ENCODE results near the gene IHH. TPM values are rescaled to one million over a fixed set of nuclear protein-coding genes. Genes with fewer than 3 reads are reported as not detected.
A peak's percentile ranks its signal among the peaks of the same experiment; 100 is the strongest.

Gene IHH
- total RNA-seq, 1 experiment from 2014 or later, result 0.17 TPM

DNA sequence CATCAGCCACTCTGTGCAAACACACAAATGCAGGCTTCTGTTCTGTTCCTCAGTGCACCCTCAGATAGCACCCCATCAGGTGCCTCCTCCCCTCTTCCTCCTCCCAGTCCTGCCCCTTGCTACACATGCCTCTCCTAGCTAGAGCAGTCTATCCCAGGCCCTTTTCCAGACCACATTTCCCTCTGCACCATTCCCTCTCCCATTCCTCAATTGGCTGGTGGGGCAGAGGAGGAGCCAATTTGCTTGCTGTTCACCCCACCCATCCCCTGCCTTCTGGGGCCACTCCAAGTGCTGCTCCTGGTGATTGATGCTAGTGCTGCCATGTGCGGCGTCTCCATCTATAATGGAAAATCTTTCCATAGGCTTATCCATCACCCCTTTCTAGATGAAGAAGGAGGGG, 24.8 kb downstream of the IHH start:
- Histone ChIP-seq H3K27ac (ENCODE audit: low read depth, low read length) (no peak overlapping the region), H3K9ac (ENCODE audit: low read length) (no peak overlapping the region), H3K4me3 (replicated peaks in 1 of 2; ENCODE audit: low read depth in 1 of 2, low read length in 2 of 2) (no peak overlapping the region), H3K9me2 (ENCODE audit: insufficient read depth) (no peaks in the 10 kb centered on the region), H2AFZ (ENCODE audit: low read depth, low read length, poor library complexity, severe bottlenecking) (no peak overlapping the region), H3K79me2 (ENCODE audit: insufficient read depth, low read length) (no peaks in the 10 kb centered on the region), H3K27me3 (ENCODE audit: insufficient read depth, low read length) (peaks cover 32% of the 10 kb centered on the region), H3K36me3 (ENCODE audit: control insufficient read depth in 1 of 2, insufficient read depth in 2 of 2, low read length in 2 of 2) (no peaks in the 10 kb centered on the region), H3K9me3 (ENCODE audit: control insufficient read depth in 1 of 2, insufficient read depth in 1 of 2, low read depth in 1 of 2, low read length in 2 of 2) (no peaks in the 10 kb centered on the region), H3K4me2 (ENCODE audit: low read length) (no peak overlapping the region), H4K20me1 (ENCODE audit: insufficient read depth) (no peaks in the 10 kb centered on the region), H3K4me1 (ENCODE audit: control insufficient read depth in 1 of 2, insufficient read depth in 2 of 2, low read length in 2 of 2) (no peaks in the 10 kb centered on the region)
- BruUV-seq (replicated peaks), result no TSS peak
- intact Hi-C loops (cut with micrococcal nuclease), result no loop called here
- RAD21 ChIA-PET (ENCODE audit: low non-redundant PET in 1 of 2, low total read pairs in 2 of 2, uncharacterized antibody in 2 of 2, unreplicated experiment in 2 of 2), result no interaction called here
- CTCF ChIA-PET, result no interaction called here
- DNase-seq (ENCODE audit: low read depth, low spot score) (no peak), ATAC-seq (no peak)
- POLR2A ChIA-PET, result no interaction called here
- TF ChIP-seq TCF7L2 (IDR thresholded peaks at IDR 0.05; ENCODE audit: borderline replicate concordance, extremely low read depth, insufficient read depth, insufficient read length) (no peak), ELF1 (IDR thresholded peaks at IDR 0.05; ENCODE audit: borderline replicate concordance, low read depth) (no peak)

- Histone ChIP-seq H3K36me3 (ENCODE audit: control insufficient read depth in 1 of 2, insufficient read depth in 2 of 2, low read length in 2 of 2) (no peaks in the 10 kb centered on the region), H3K9ac (ENCODE audit: low read length) (no peak overlapping the region), H3K4me2 (ENCODE audit: low read length) (no peak overlapping the region), H3K9me2 (ENCODE audit: insufficient read depth) (no peaks in the 10 kb centered on the region), H3K4me1 (ENCODE audit: control insufficient read depth in 1 of 2, insufficient read depth in 2 of 2, low read length in 2 of 2) (no peaks in the 10 kb centered on the region; a peak in 1 of 4 replicates), H3K4me3 (replicated peaks in 1 of 2; ENCODE audit: low read depth in 1 of 2, low read length in 2 of 2) (no peak overlapping the region), H2AFZ (ENCODE audit: low read depth, low read length, poor library complexity, severe bottlenecking) (no peak overlapping the region), H3K79me2 (ENCODE audit: insufficient read depth, low read length) (no peaks in the 10 kb centered on the region), H3K27ac (ENCODE audit: low read depth, low read length) (no peak overlapping the region), H3K9me3 (ENCODE audit: control insufficient read depth in 1 of 2, insufficient read depth in 1 of 2, low read depth in 1 of 2, low read length in 2 of 2) (no peaks in the 10 kb centered on the region), H3K27me3 (ENCODE audit: insufficient read depth, low read length) (peaks cover 25% of the 10 kb centered on the region), H4K20me1 (ENCODE audit: insufficient read depth) (no peaks in the 10 kb centered on the region)
- ATAC-seq, result no peak
- intact Hi-C loops (cut with micrococcal nuclease), result no loop called here
- peak; percentile 23; the same call in 1 of the 2 replicates for TF ChIP-seq RAD21 (IDR thresholded peaks at IDR 0.05; ENCODE audit: low read depth)
- no peak for TF ChIP-seq FOSL1 (IDR thresholded peaks at IDR 0.05; ENCODE audit: low read depth)
- TF ChIP-seq, protein P1, sequence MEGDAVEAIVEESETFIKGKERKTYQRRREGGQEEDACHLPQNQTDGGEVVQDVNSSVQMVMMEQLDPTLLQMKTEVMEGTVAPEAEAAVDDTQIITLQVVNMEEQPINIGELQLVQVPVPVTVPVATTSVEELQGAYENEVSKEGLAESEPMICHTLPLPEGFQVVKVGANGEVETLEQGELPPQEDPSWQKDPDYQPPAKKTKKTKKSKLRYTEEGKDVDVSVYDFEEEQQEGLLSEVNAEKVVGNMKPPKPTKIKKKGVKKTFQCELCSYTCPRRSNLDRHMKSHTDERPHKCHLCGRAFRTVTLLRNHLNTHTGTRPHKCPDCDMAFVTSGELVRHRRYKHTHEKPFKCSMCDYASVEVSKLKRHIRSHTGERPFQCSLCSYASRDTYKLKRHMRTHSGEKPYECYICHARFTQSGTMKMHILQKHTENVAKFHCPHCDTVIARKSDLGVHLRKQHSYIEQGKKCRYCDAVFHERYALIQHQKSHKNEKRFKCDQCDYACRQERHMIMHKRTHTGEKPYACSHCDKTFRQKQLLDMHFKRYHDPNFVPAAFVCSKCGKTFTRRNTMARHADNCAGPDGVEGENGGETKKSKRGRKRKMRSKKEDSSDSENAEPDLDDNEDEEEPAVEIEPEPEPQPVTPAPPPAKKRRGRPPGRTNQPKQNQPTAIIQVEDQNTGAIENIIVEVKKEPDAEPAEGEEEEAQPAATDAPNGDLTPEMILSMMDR (IDR thresholded peaks at IDR 0.05 in 2 of 3, conservative IDR thresholded peaks at IDR 0.05 in 1 of 3; ENCODE audit: borderline replicate concordance in 1 of 3, insufficient read depth in 1 of 3, low read depth in 2 of 3, low read length in 2 of 3), result 0 out of 6 replicates have a peak, but pooled peaks of 1 of the 3 experiments have one; percentile 13
- DNase-seq (ENCODE audit: low read depth, low spot score), result no peak
- BruUV-seq (replicated peaks), result no TSS peak
- POLR2A ChIA-PET, result no interaction called here
- RAD21 ChIA-PET (ENCODE audit: low non-redundant PET in 1 of 2, low total read pairs in 2 of 2, uncharacterized antibody in 2 of 2, unreplicated experiment in 2 of 2), result no interaction called here
- CTCF ChIA-PET, result no interaction called here
Observed at GRCh38 chr2:219034823-219035222, 25.9 kb downstream of the IHH start.
